DMS114 treated with DMSO at 0.1 percent for 48 hours (cell line): ENCODE results near the gene TAGLN2.

ENCODE experiments used
- DNase-seq: peaks from one replicate; lab custom pipeline; 2025; ENCODE audit not compliant: unreplicated experiment; lab: John Stamatoyannopoulos, UW

The TAGLN2 gene

DNA sequence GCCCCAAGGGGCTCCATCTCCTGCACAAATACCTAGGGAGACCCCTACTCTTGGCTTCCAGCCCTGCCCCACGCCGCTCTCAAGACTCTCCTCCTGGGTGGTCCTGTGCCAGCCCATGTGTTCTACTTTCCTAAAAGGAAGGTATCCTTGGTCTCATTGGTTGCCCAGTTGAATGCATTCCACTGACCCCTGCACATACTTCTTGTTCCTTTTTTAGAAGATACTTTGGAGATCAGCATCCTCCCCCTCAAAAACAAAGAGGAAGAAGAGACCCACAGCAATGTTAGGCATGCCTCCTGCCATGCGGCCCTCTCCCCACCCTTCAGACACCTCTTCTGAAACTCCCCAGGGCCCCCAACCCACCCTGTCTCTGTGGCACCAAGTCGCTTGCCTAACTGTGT lies 24.7 kb upstream of the TAGLN2 start:
- DNase-seq = no peak

- no peak for DNase-seq
These were observed 23.8 kb upstream of the TAGLN2 start for GRCh38 chr1:159949123-159949522.

- DNase-seq = no peak
These were observed 22.6 kb upstream of the TAGLN2 start for GRCh38 chr1:159947942-159948341.

DNA sequence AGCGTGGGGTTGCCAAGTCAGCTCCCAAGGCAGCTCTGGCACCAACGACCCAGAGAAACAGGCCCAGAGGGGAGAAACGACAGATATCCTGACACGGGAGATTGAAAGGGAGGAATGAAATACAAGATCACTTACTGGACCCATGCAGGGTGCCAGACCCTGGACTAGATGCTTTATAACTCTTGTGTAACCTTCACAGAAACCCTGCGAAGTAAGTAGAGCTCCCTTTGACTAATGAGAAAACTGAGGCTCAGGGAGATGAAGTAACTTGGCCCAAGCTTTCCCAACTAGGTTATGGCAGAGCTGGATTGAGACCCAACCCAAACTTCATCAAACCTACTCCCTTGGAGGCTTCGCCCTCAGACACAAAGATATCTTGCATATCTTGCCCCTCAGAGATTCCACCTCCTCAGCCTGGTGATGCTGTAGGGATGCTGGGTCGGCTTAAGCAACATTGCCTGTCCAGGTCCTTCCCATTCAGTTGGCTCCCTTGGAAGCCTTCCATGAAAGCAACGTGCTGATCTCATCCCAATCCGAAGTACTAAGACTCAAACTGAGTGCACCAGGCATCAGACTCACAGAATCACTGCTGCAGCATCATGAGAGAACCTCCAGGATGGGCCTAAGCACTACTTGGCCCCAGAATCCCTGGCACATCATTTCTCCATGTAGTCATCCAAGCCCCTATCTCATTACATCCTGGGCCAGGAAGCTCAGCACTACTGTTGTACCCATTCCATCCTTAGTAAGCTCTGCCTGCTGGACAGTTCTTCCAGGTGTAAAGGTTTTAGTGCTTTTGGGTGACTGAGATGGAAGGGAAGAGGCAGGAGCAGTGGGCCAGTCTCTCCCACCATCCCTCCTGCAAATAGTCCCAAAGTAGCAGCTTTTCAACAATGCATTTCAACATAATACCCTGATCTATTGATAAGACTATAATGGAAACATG lies 21.2 kb upstream of the TAGLN2 start:
- DNase-seq = no peak

DNA sequence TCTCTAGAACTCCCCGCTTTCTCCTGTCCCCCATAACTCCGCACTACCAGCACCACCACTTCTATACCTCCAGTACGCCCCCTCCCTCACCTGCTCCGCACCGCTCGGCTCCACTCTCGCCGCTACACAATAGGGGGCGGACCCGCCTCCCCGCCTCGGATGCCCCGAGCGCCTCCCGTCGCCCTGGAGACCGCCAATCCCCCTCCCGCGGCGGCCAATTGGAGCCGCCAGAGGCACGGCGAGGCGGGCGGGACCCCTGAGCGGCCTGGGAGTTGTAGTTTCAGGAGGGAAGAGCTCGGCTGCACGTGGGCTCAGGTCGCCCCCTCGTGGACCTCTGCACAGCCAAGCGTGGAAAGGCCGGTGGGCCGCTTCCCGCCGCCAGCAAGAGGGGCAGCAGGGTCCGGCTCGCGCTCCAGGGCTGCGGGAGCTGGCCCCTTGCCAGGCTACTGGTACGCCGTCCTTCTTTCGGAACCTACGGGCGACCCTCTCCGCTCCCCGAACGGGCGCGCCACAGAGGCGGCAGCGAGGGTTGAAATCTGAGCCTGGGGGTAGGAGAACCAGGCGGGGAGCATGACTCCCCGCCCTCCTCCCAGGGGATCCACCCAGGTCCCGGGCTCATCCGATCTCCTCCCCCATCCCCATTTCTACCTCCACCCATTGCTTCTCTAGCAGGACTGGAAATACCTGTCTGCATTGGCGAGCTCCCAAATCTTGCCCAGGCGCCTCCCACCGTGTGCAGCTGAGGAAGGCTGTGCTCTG lies 20.4 kb upstream of the TAGLN2 start, which contains the start of gene IGSF9:
IGSF9 (minus strand) TSS at position 131 of the 759 bp plus-strand sequence. CDS start 2,159 bp downstream, outside the sequence.
- peak; percentile 87 for DNase-seq

GRCh38 chr1:159944623-159945455 lies 19.5 kb upstream of the TAGLN2 start:
- DNase-seq = no peak

- no peak for DNase-seq
These were observed 18.8 kb upstream of the TAGLN2 start for GRCh38 chr1:159943908-159944622.

- DNase-seq = no peak
These were observed 18.0 kb upstream of the TAGLN2 start for GRCh38 chr1:159943278-159943640.

- no peak for DNase-seq
These were observed 17.4 kb upstream of the TAGLN2 start for GRCh38 chr1:159942632-159943277.

GRCh38 chr1:159941591-159942560 lies 16.6 kb upstream of the TAGLN2 start:
- DNase-seq = no peak

GRCh38 chr1:159941141-159941540 lies 15.8 kb upstream of the TAGLN2 start:
- no peak for DNase-seq

GRCh38 chr1:159940006-159940620 lies 14.8 kb upstream of the TAGLN2 start:
- no peak for DNase-seq

DNA sequence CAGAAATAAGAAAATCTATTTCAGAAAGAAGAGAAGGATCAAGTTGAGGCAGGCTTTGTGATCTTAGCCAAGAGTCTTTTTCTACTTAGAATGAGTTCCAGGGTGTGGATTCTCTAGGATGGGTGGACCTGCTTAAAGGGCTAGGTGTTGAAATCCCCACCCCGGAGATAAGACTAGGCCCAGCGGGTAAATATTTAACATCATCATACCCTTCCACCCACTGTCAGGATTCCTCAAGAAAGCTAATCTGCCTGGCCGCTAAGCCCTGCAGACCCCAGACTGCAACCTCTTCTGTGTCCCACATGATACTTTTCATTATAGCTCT lies 14.3 kb upstream of the TAGLN2 start:
- DNase-seq = no peak

DNA sequence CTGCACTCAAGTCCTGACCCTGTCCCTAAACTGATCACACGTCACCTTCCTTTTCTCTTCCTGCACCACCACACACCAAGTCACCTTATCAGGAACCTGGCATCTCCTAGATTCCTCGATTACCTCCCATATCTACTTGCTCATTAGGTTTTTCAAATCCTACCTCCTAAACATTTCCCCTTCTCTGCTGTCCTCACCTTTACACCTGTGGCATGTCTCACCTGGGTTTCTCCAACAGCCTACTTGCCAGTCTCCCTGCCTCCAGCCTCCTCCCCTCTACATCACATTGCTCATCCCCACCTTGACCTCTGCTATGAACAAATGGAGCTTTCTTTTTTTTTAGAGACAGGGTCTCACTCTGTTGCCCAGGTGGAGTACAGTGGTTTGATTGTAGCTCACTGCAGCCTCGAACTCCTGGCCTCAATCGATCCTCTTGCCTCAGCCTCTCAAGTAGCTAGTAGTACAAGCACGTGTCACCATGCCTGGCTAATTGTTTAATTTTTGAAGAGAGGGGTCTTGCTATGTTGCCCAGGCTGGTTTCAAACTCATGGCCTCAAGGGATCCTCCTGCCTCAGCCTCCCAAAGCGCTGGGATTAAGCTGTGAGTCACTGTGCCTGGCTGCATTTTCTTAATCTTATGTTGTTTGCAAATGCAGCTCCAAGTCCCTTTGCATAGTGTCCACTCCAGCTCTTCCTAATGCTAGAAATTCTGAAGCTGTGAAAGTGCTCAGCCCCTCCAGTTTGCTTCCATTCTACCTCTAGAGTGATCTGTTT lies 13.8 kb upstream of the TAGLN2 start:
- no peak for DNase-seq

DNA sequence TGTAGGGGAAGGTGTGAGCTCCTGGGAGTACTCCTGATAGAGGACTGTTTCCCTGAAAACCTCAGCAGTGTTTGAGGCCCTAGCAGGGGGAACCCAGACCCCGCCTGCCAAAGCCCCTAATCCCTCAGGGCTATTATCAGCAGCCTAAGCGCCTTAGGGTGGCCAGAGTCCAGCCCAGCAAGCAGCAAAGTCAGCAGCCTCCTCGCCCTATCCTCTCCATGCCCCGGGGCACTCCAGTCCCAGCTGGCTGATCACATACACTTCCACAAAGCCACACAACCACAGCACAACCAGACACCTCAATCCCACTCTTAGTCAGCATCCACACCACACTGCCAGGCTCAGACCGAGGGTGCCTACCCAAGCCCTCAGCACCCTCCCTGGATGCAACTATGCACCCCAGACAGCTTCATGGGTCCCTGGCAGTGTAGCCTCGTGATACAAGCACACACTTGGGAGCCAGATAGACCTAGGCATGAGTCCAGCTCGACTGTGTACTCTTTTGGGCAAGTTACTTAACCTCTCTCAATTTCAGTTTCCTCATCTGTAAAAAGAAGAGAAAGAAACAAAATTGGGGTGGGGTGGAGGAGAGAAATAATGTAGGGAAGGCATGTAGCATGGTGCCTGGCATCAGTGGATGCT lies 13.0 kb upstream of the TAGLN2 start:
- DNase-seq = no peak

- DNase-seq = no peak
These were observed 11.9 kb upstream of the TAGLN2 start for GRCh38 chr1:159937054-159937750.
